Panc1 (cell line): ENCODE data around the gene NDUFB8. TPM values are rescaled to one million over a fixed set of nuclear protein-coding genes. Genes with fewer than 3 reads are reported as not detected.

Experiments used
- ATAC-seq: fragments of 200-7000 bp; cut with Tn5 transposase; 2 replicates; pipeline ENCODE4 v1.9.1; 2020; ENCODE audit warnings: mild to moderate bottlenecking, moderate library complexity
- BruUV-seq: library from RNA; stranded (reverse); fragments of 400-500 nt; replicated peaks from 2 replicates; lab custom pipeline; 2021; lab: Mats Ljungman, UMichigan
- CTCF ChIA-PET: fragments of 300-600 bp; sonication (Branson Sonifier 250); formaldehyde crosslinking; loops from one replicate; lab custom pipeline; 2022; ENCODE audit warnings: antibody characterized with exemption; lab: Charles Lee
- POLR2A ChIA-PET: fragments of 300-600 bp; sonication (Branson Sonifier 250); formaldehyde crosslinking; loops from one replicate; lab custom pipeline; 2022; ENCODE audit warnings: antibody characterized with exemption; lab: Charles Lee
- DNase-seq: peaks from one replicate; pipeline ENCODE4 v3.0.0-alpha.2; 2010; ENCODE audit warnings: low read depth, low spot score
- H3K27ac ChIP-seq: 2 replicates; pipeline ENCODE4 v1.5.1; 2011; ENCODE audit warnings: mild to moderate bottlenecking, low read length, inconsistent platforms
- H3K27me3 ChIP-seq: fragments of 200-500 bp; sonication (Bioruptor generic); 2 replicates; pipeline ENCODE4 v1.6.0; 2014; ENCODE audit warnings: low read length, inconsistent platforms; ENCODE audit not compliant: control insufficient read depth, insufficient read depth
- H3K36me3 ChIP-seq: fragments of 200-500 bp; sonication (Bioruptor generic); 2 replicates; pipeline ENCODE4 v1.5.1; 2014; ENCODE audit warnings: inconsistent platforms, mild to moderate bottlenecking, low read length, moderate library complexity; ENCODE audit not compliant: control insufficient read depth, insufficient read depth
- H3K4me1 ChIP-seq: 2 replicates; pipeline ENCODE4 v1.5.1; 2011; ENCODE audit warnings: inconsistent platforms, mild to moderate bottlenecking, low read length, moderate library complexity; ENCODE audit not compliant: control insufficient read depth, insufficient read depth
- H3K4me3 ChIP-seq, 2 experiments: 2 replicates each; pipeline ENCODE4 v1.5.1; 2011 to 2012; ENCODE audit warnings: low read depth in 2 of 2, low read length in 2 of 2, mild to moderate bottlenecking in 2 of 2, inconsistent platforms in 1 of 2, moderate library complexity in 1 of 2
- H3K9me3 ChIP-seq: fragments of 200-500 bp; sonication (Bioruptor generic); 2 replicates; pipeline ENCODE4 v1.5.1; 2014; ENCODE audit warnings: low read depth, mild to moderate bottlenecking, inconsistent platforms, low read length, moderate library complexity; ENCODE audit not compliant: control insufficient read depth, insufficient read depth
- CTCF ChIP-seq: fragments of 450-650 bp; IDR thresholded peaks from 2 replicates; pipeline ENCODE4 v1.5.1; 2017; ENCODE audit warnings: mild to moderate bottlenecking
- POLR2AphosphoS5 ChIP-seq: IDR thresholded peaks from 2 replicates; pipeline ENCODE4 v1.6.1; 2012; ENCODE audit warnings: mild to moderate bottlenecking, low read depth, low read length, moderate library complexity
- SIN3A ChIP-seq: IDR thresholded peaks from 2 replicates; pipeline ENCODE4 v1.6.1; 2012; ENCODE audit warnings: low read depth, mild to moderate bottlenecking, low read length, moderate library complexity, borderline replicate concordance; ENCODE audit not compliant: insufficient read depth
- TCF7L2 ChIP-seq: IDR thresholded peaks from 2 replicates; pipeline ENCODE4 v1.6.1; 2011; ENCODE audit warnings: mild to moderate bottlenecking, low read depth, low read length, inconsistent platforms
- in situ Hi-C: cut with HindIII; loops from 2 replicates; pipeline ENCODE4 v1.10.0; 2016; ENCODE audit warnings: low sequenced_read_pairs, low pct_unique_long_range_greater_than_20kb
- intact Hi-C: fragments of 100-400 bp; cut with micrococcal nuclease; formaldehyde crosslinking; loops from one replicate; pipeline ENCODE4 v1.10.0; 2022; ENCODE audit not compliant: unreplicated experiment
- total RNA-seq: library from RNA; stranded (reverse); gene quantifications from one replicate; pipeline ENCODE4 v1.2.1, GENCODE V29; 2021; ENCODE audit not compliant: unreplicated experiment
- TF ChIP-seq, protein P1 (sequence below), 2 experiments: IDR thresholded peaks; 2 replicates each; pipeline ENCODE4 v1.6.1; 2011 to 2012; ENCODE audit warnings: low read depth in 2 of 2, control low read depth in 1 of 2, low read length in 1 of 2, mild to moderate bottlenecking in 1 of 2, moderate library complexity in 1 of 2; ENCODE audit not compliant: insufficient read depth in 1 of 2

NDUFB8 gene
- total RNA-seq, 1 experiment from 2014 or later = 242 TPM

DNA sequence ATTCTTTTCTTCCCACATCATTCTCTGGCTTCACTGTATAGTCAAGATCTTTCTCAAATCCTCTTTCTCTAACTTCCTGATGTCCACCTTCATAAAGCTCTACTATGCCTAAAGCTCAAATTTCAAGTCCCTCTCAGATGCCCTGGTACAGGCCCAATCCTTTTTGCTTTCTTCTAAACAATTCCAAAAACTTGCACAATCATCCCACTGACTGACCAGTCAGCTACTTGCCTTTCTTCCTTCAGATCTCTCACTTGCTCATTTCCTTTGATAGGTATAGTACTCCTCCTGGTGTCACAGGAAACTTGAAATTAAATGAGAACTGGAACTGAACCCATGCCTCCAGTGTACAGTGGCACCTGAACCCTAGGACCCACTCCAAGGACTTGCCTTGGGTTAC, 28.2 kb downstream of the NDUFB8 start:
- intact Hi-C loops (no loop called here), in situ Hi-C loops (no loop called here)
- Histone ChIP-seq H3K4me1 (no peaks in the 10 kb centered on the region), H3K27me3 (no peaks in the 10 kb centered on the region), H3K4me3 (no peak overlapping the region), H3K36me3 (no peaks in the 10 kb centered on the region), H3K9me3 (no peaks in the 10 kb centered on the region), H3K27ac (no peak overlapping the region)
- TF ChIP-seq TCF7L2 = no peak
- TF ChIP-seq CTCF = no peak
- no peak for TF ChIP-seq POLR2AphosphoS5
- TF ChIP-seq, protein P1, sequence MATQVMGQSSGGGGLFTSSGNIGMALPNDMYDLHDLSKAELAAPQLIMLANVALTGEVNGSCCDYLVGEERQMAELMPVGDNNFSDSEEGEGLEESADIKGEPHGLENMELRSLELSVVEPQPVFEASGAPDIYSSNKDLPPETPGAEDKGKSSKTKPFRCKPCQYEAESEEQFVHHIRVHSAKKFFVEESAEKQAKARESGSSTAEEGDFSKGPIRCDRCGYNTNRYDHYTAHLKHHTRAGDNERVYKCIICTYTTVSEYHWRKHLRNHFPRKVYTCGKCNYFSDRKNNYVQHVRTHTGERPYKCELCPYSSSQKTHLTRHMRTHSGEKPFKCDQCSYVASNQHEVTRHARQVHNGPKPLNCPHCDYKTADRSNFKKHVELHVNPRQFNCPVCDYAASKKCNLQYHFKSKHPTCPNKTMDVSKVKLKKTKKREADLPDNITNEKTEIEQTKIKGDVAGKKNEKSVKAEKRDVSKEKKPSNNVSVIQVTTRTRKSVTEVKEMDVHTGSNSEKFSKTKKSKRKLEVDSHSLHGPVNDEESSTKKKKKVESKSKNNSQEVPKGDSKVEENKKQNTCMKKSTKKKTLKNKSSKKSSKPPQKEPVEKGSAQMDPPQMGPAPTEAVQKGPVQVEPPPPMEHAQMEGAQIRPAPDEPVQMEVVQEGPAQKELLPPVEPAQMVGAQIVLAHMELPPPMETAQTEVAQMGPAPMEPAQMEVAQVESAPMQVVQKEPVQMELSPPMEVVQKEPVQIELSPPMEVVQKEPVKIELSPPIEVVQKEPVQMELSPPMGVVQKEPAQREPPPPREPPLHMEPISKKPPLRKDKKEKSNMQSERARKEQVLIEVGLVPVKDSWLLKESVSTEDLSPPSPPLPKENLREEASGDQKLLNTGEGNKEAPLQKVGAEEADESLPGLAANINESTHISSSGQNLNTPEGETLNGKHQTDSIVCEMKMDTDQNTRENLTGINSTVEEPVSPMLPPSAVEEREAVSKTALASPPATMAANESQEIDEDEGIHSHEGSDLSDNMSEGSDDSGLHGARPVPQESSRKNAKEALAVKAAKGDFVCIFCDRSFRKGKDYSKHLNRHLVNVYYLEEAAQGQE (IDR thresholded peaks at IDR 0.05; ENCODE audit: insufficient read depth in 1 of 2, low read depth in 2 of 2, low read length in 1 of 2) = no peak
- no peak for TF ChIP-seq SIN3A
- DNase-seq = no peak
- ChIA-PET CTCF (no interaction called here), POLR2A (no interaction called here)
- ATAC-seq = no peak
- no TSS peak for BruUV-seq

DNA sequence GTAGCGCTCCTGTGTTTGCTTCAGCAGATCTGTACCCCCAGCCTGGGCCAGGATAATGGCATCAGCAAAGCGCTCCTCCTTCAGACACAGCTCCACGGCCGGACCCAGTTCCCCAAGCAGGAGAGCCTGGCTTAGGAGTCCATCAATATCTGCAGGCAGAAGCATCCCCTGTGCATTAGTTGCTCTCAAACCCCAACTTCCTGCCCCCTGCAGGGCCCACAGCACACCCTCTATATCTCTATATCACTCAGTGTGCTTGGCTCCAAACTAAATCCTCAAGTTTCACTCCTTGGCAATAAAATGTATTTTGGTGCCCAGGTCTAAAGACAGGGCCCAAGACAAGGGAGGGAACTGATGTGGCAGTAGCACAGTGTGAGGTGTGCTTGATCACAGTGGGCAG, 31.6 kb downstream of the NDUFB8 start:
- H3K36me3 ChIP-seq = no peaks in the 10 kb centered on the region
- H3K27ac ChIP-seq = no peak overlapping the region
- H3K9me3 ChIP-seq = no peaks in the 10 kb centered on the region
- ChIA-PET POLR2A (interaction anchor here (0.6 kb wide), 1 partner anchor 44 kb away, joined by 3 read pairs; no protein-coding TSS in a partner anchor), CTCF (interaction anchor here (0.6 kb wide), 1 partner anchor 68 kb away, joined by 6 read pairs; no protein-coding TSS in a partner anchor)
- ATAC-seq = no peak
- TF ChIP-seq TCF7L2 (no peak), CTCF (no peak), POLR2AphosphoS5 (no peak), SIN3A (no peak)
- TF ChIP-seq, protein P1 (IDR thresholded peaks at IDR 0.05; ENCODE audit: insufficient read depth in 1 of 2, low read depth in 2 of 2, low read length in 1 of 2) = no peak
- BruUV-seq = no TSS peak
- in situ Hi-C loops (no loop called here), intact Hi-C loops (no loop called here)
- H3K4me3 ChIP-seq = no peak overlapping the region
- DNase-seq = no peak
- H3K27me3 ChIP-seq = no peaks in the 10 kb centered on the region
- H3K4me1 ChIP-seq = no peaks in the 10 kb centered on the region
